GM12878 (cell line): Measurements from ENCODE around the gene SKIC8. TPM values are rescaled to one million over a fixed set of nuclear protein-coding genes. Genes with fewer than 3 reads are reported as not detected.
A peak's percentile ranks its signal among the peaks of the same experiment; 100 is the strongest.

Experiments used
- ATAC-seq: fragments of 200-7000 bp; cut with Tn5 transposase; 3 replicates; pipeline ENCODE4 v1.9.1; 2020; ENCODE audit warnings: mild to moderate bottlenecking, moderate library complexity
- BruUV-seq: library from RNA; stranded (reverse); fragments of 400-500 nt; replicated peaks from 2 replicates; lab custom pipeline; 2021; lab: Mats Ljungman, UMichigan
- CTCF ChIA-PET: fragments of 300-600 bp; sonication (Branson Sonifier 250); formaldehyde crosslinking; extraction: SDS; loops from one replicate; lab custom pipeline; 2021; ENCODE audit warnings: inconsistent platforms; lab: Yijun Ruan, JAX
- POLR2A ChIA-PET: fragments of 350-600 bp; formaldehyde crosslinking; extraction: SDS; loops from one replicate; lab custom pipeline; 2021; ENCODE audit warnings: inconsistent platforms; lab: Charles Lee
- RAD21 ChIA-PET: fragments of 300-600 bp; sonication (Branson Sonifier 250); formaldehyde crosslinking; loops from one replicate; lab custom pipeline; 2023; ENCODE audit warnings: antibody characterized with exemption; ENCODE audit not compliant: unreplicated experiment; lab: Charles Lee
- SMC1A ChIA-PET: fragments of 300-600 bp; sonication (Branson Sonifier 250); formaldehyde crosslinking; loops from one replicate; lab custom pipeline; 2023; ENCODE audit not compliant: unreplicated experiment, uncharacterized antibody; lab: Charles Lee
- DNase-seq: peaks from one replicate; pipeline ENCODE4 v3.0.0-alpha.2; 2011; ENCODE audit warnings: low read depth, low spot score
- FAIRE-seq: peaks from 3 replicates; lab custom pipeline; 2011; peaks lifted over from hg19 to GRCh38; lab: Jason Lieb, UNC
- H2AFZ ChIP-seq: 2 replicates; pipeline ENCODE4 v1.6.0; 2011; ENCODE audit warnings: low read depth, low read length, control low read depth; ENCODE audit not compliant: control insufficient read depth
- H3K27ac ChIP-seq: 2 replicates; pipeline ENCODE4 v1.5.1; 2011; ENCODE audit warnings: control low read depth; ENCODE audit not compliant: control insufficient read depth, insufficient read depth
- H3K27me3 ChIP-seq, 2 experiments: replicated peaks in 1 of 2; 2 replicates each; pipeline versions ENCODE4 v1.6.0 to v1.6.1; 2011; ENCODE audit warnings: low read length in 1 of 2; ENCODE audit not compliant: control insufficient read depth in 2 of 2, insufficient read depth in 2 of 2
- H3K36me3 ChIP-seq, 2 experiments: 2 replicates each; pipeline ENCODE4 v1.5.1; 2011; ENCODE audit warnings: low read length in 1 of 2; ENCODE audit not compliant: control insufficient read depth in 2 of 2, insufficient read depth in 2 of 2
- H3K4me1 ChIP-seq: 2 replicates; pipeline ENCODE4 v1.6.1; 2011; ENCODE audit warnings: mild to moderate bottlenecking, low read length, moderate library complexity, mixed read lengths; ENCODE audit not compliant: control insufficient read depth, insufficient read depth
- H3K4me2 ChIP-seq: 2 replicates; pipeline ENCODE4 v1.6.0; 2011; ENCODE audit warnings: control low read depth; ENCODE audit not compliant: control insufficient read depth, insufficient read depth
- H3K4me3 ChIP-seq: fragments of 200-600 bp; sonication (generic); 2 replicates; pipeline ENCODE4 v1.5.1; 2016
- H3K79me2 ChIP-seq: 2 replicates; pipeline ENCODE4 v1.6.0; 2011; ENCODE audit warnings: low read length; ENCODE audit not compliant: control insufficient read depth, insufficient read depth
- H3K9ac ChIP-seq: 2 replicates; pipeline ENCODE4 v1.8.0; 2011; ENCODE audit warnings: low read length, control low read depth, mixed read lengths; ENCODE audit not compliant: control insufficient read depth, insufficient read depth
- H3K9me3 ChIP-seq: replicated peaks from 3 replicates; pipeline ENCODE4 v1.5.1; 2011; ENCODE audit warnings: mild to moderate bottlenecking, low read length; ENCODE audit not compliant: control insufficient read depth, insufficient read depth
- H4K20me1 ChIP-seq: 2 replicates; pipeline ENCODE4 v1.6.0; 2011; ENCODE audit not compliant: control insufficient read depth, insufficient read depth
- IKZF1 ChIP-seq: fragments of 450-650 bp; conservative IDR thresholded peaks from 2 replicates; pipeline ENCODE4 v1.6.1; 2017; ENCODE audit warnings: antibody characterized with exemption, mild to moderate bottlenecking
- IKZF2 ChIP-seq, 2 experiments: fragments of 450-650 bp; IDR thresholded peaks; 2 replicates each; pipeline ENCODE4 v1.6.1; 2017; ENCODE audit warnings: mild to moderate bottlenecking in 2 of 2, moderate library complexity in 2 of 2
- MLLT1 ChIP-seq: fragments of 450-650 bp; IDR thresholded peaks from 2 replicates; pipeline ENCODE4 v1.6.1; 2016; ENCODE audit warnings: mild to moderate bottlenecking
- WGBS: methylation state at CpG from one replicate; pipeline ENCODE4 v1.1.6; 2016; ENCODE audit warnings: low lambda C conversion rate; ENCODE audit not compliant: insufficient replicate concordance, insufficient coverage; ENCODE audit errors: missing lambda C conversion rate; 5-methylcytosine and 5-hydroxymethylcytosine counted together
- in situ Hi-C: fragments of 300-500 bp; cut with MboI; formaldehyde crosslinking; loops from 9 replicates; pipeline ENCODE4 v1.14.3; 2018; ENCODE audit warnings: mixed read lengths
- intact Hi-C: fragments of 100-400 bp; cut with micrococcal nuclease; formaldehyde crosslinking; loops from one replicate; pipeline ENCODE4 v1.14.2; 2022; ENCODE audit not compliant: unreplicated experiment
- polyA plus RNA-seq, 11 experiments: library from polyadenylated mRNA; depleted of rRNA in 4 of 11; unstranded in 6 of 11; stranded (reverse) in 5 of 11; fragments of >200 nt; fragmentation: Nextera tagmentation in 4 of 11; fragmentation: Illumina TruSeq in 1 of 11; extraction: Ambion mirVana in 4 of 11; extraction: Trizol in 1 of 11; gene quantifications; 1 replicate in 1 of 11; 2 replicates in 10 of 11; pipeline versions ENCODE4 v1.2.1 to v1.2.3, GENCODE V29; 2011 to 2016; ENCODE audit warnings: inconsistent platforms in 2 of 11, missing spikeins in 2 of 11, low read depth in 1 of 11
- small RNA-seq: library from RNA; depleted of rRNA; stranded (forward); fragments of <200 nt; gene quantifications from one replicate; pipeline ENCODE3, GENCODE V24; 2014
- total RNA-seq, 4 experiments: library from RNA; depleted of rRNA in 3 of 4; stranded (reverse); fragments of >200 nt in 3 of 4; fragmentation: Illumina TruSeq in 1 of 4; extraction: Trizol in 1 of 4; gene quantifications; 2 replicates each; pipeline versions ENCODE4 v1.2.1 to v1.2.3, GENCODE V29; 2013 to 2021
- TF ChIP-seq, protein P1 (sequence below): IDR thresholded peaks from 2 replicates; pipeline ENCODE4 v1.6.1; 2012; ENCODE audit warnings: improper control_type of control experiment, low read depth, low read length; ENCODE audit not compliant: insufficient replicate concordance

Gene SKIC8
- total and polyA plus RNA-seq, 10 of the 15 experiments (the other 5 are each of a cell fraction or from before 2014, with no cell fraction given) = 57.0 to 288 (median 128) TPM

GRCh38 chr15:78233496-78233895 lies 65.9 kb downstream of the SKIC8 start:
- POLR2A ChIA-PET = no interaction called here
- CTCF ChIA-PET = interaction anchor here (1.2 kb wide), 1 partner anchor 38 kb away, joined by 5 read pairs; no protein-coding TSS in a partner anchor
- H3K36me3 ChIP-seq = no peaks in the 10 kb centered on the region
- no peak overlapping the region; the same call in 1 of the 2 replicates for H3K9ac ChIP-seq
- SMC1A ChIA-PET = interaction anchor here (1.3 kb wide), 2 partner anchors 9 to 75 kb away, joined by 3 to 4 read pairs; no protein-coding TSS in a partner anchor
- no peak for ATAC-seq
- RAD21 ChIA-PET = interaction anchor here (1.7 kb wide), 1 partner anchor 38 kb away, joined by 7 read pairs; no protein-coding TSS in a partner anchor
- no peak overlapping the region for H2AFZ ChIP-seq
- intact Hi-C loops (no loop called here), in situ Hi-C loops (no loop called here)
- no peaks in the 10 kb centered on the region; a peak in 1 of 4 replicates for H3K27me3 ChIP-seq
- no peak overlapping the region for H3K4me3 ChIP-seq
- BruUV-seq = no TSS peak
- H3K27ac ChIP-seq = no peak overlapping the region
- FAIRE-seq = no peak
- no peaks in the 10 kb centered on the region for H4K20me1 ChIP-seq
- no peaks in the 10 kb centered on the region for H3K79me2 ChIP-seq
- TF ChIP-seq IKZF1 (no peak), MLLT1 (no peak), IKZF2 (IDR thresholded peaks at IDR 0.05) (no peak)
- TF ChIP-seq, protein P1, sequence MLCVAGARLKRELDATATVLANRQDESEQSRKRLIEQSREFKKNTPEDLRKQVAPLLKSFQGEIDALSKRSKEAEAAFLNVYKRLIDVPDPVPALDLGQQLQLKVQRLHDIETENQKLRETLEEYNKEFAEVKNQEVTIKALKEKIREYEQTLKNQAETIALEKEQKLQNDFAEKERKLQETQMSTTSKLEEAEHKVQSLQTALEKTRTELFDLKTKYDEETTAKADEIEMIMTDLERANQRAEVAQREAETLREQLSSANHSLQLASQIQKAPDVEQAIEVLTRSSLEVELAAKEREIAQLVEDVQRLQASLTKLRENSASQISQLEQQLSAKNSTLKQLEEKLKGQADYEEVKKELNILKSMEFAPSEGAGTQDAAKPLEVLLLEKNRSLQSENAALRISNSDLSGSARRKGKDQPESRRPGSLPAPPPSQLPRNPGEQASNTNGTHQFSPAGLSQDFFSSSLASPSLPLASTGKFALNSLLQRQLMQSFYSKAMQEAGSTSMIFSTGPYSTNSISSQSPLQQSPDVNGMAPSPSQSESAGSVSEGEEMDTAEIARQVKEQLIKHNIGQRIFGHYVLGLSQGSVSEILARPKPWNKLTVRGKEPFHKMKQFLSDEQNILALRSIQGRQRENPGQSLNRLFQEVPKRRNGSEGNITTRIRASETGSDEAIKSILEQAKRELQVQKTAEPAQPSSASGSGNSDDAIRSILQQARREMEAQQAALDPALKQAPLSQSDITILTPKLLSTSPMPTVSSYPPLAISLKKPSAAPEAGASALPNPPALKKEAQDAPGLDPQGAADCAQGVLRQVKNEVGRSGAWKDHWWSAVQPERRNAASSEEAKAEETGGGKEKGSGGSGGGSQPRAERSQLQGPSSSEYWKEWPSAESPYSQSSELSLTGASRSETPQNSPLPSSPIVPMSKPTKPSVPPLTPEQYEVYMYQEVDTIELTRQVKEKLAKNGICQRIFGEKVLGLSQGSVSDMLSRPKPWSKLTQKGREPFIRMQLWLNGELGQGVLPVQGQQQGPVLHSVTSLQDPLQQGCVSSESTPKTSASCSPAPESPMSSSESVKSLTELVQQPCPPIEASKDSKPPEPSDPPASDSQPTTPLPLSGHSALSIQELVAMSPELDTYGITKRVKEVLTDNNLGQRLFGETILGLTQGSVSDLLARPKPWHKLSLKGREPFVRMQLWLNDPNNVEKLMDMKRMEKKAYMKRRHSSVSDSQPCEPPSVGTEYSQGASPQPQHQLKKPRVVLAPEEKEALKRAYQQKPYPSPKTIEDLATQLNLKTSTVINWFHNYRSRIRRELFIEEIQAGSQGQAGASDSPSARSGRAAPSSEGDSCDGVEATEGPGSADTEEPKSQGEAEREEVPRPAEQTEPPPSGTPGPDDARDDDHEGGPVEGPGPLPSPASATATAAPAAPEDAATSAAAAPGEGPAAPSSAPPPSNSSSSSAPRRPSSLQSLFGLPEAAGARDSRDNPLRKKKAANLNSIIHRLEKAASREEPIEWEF = no peak
- TF ChIP-seq, all 136 proteins: peak for 0
- Histone ChIP-seq H3K4me1 (no peaks in the 10 kb centered on the region; the same call in 1 of the 2 replicates), H3K4me2 (no peak overlapping the region), H3K9me3 (no peaks in the 10 kb centered on the region)
- WGBS = 44% methylated on average over 11 of the region's 11 CpGs
- DNase-seq = no peak

Small RNA genes within 50 kb of the gene (small RNA-seq; reads per million reads assigned to genes)
- 0.62 reads per million, percentile 15 among the genes with 10 or more reads in this experiment for gene AC090607.5

Other genes with a start within 250 kb of the SKIC8 start
Only the 7 nearest of the 10 such genes appear.
- gene SH2D7, start 207.0 kb downstream of the SKIC8 start, total RNA-seq (2014; rRNA removed) = 0.06 TPM in 1 of 2 replicates, not detected in the other
- gene SH2D7, start 207.0 kb downstream of the SKIC8 start, total RNA-seq (2014; rRNA removed; fragmentation: Illumina TruSeq; extraction: Trizol) = not detected in 2 replicates
- 0.08 TPM in 1 of 2 replicates, not detected in the other for gene SH2D7, start 207.0 kb downstream of the SKIC8 start, total RNA-seq (2021)
- gene SH2D7, start 207.0 kb downstream of the SKIC8 start, polyA plus RNA-seq (2011; rRNA removed) = not detected in 2 replicates
- 0.04 TPM in 1 of 2 replicates, not detected in the other for gene SH2D7, start 207.0 kb downstream of the SKIC8 start, polyA plus RNA-seq (2014; fragmentation: Illumina TruSeq; extraction: Trizol)
- gene SH2D7, start 207.0 kb downstream of the SKIC8 start, polyA plus RNA-seq (2014; fragmentation: Nextera tagmentation; extraction: Ambion mirVana) = not detected
- not detected in 2 replicates for gene SH2D7, start 207.0 kb downstream of the SKIC8 start, polyA plus RNA-seq (2014; rRNA removed)
- not detected for gene SH2D7, start 207.0 kb downstream of the SKIC8 start, polyA plus RNA-seq (2016; fragmentation: Nextera tagmentation; extraction: Ambion mirVana)
- gene CIB2, start 168.2 kb downstream of the SKIC8 start, total RNA-seq (2014; rRNA removed) = 7.2 and 8.8 TPM in 2 replicates
- gene CIB2, start 168.2 kb downstream of the SKIC8 start, total RNA-seq (2014; rRNA removed; fragmentation: Illumina TruSeq; extraction: Trizol) = 5.9 and 6.8 TPM in 2 replicates
- gene CIB2, start 168.2 kb downstream of the SKIC8 start, total RNA-seq (2021) = 6.9 and 7.2 TPM in 2 replicates
- 7.4 and 11.7 TPM in 2 replicates for gene CIB2, start 168.2 kb downstream of the SKIC8 start, polyA plus RNA-seq (2011; rRNA removed)
- gene CIB2, start 168.2 kb downstream of the SKIC8 start, polyA plus RNA-seq (2014; fragmentation: Illumina TruSeq; extraction: Trizol) = 7.9 and 11.7 TPM in 2 replicates
- gene CIB2, start 168.2 kb downstream of the SKIC8 start, polyA plus RNA-seq (2014; fragmentation: Nextera tagmentation; extraction: Ambion mirVana) = 1 to 10 TPM in 1 of 2 experiments, under 1 TPM in 1; 0.56 to 1.6 TPM
- gene CIB2, start 168.2 kb downstream of the SKIC8 start, polyA plus RNA-seq (2014; rRNA removed) = 7.2 and 8.2 TPM in 2 replicates
- 10 to 100 TPM in 1 of 2 experiments, 1 to 10 TPM in 1; 1.5 to 12.1 TPM for gene CIB2, start 168.2 kb downstream of the SKIC8 start, polyA plus RNA-seq (2016; fragmentation: Nextera tagmentation; extraction: Ambion mirVana)
- 83.9 and 99.1 TPM in 2 replicates for gene IDH3A, start 150.2 kb downstream of the SKIC8 start, total RNA-seq (2014; rRNA removed)
- gene IDH3A, start 150.2 kb downstream of the SKIC8 start, total RNA-seq (2014; rRNA removed; fragmentation: Illumina TruSeq; extraction: Trizol) = 105 and 121 TPM in 2 replicates
- gene IDH3A, start 150.2 kb downstream of the SKIC8 start, total RNA-seq (2021) = 175 and 193 TPM in 2 replicates
- gene IDH3A, start 150.2 kb downstream of the SKIC8 start, polyA plus RNA-seq (2011; rRNA removed) = 238 and 315 TPM in 2 replicates
- 173 and 178 TPM in 2 replicates for gene IDH3A, start 150.2 kb downstream of the SKIC8 start, polyA plus RNA-seq (2014; fragmentation: Illumina TruSeq; extraction: Trizol)
- 100 to 1,000 TPM; 197 to 231 TPM for gene IDH3A, start 150.2 kb downstream of the SKIC8 start, polyA plus RNA-seq (2014; fragmentation: Nextera tagmentation; extraction: Ambion mirVana)
- 123 and 125 TPM in 2 replicates for gene IDH3A, start 150.2 kb downstream of the SKIC8 start, polyA plus RNA-seq (2014; rRNA removed)
- gene IDH3A, start 150.2 kb downstream of the SKIC8 start, polyA plus RNA-seq (2016; fragmentation: Nextera tagmentation; extraction: Ambion mirVana) = 100 to 1,000 TPM; 245 to 254 TPM
- gene ACSBG1, start 65.0 kb downstream of the SKIC8 start, total RNA-seq (2014; rRNA removed) = 0.45 and 0.54 TPM in 2 replicates
- gene ACSBG1, start 65.0 kb downstream of the SKIC8 start, total RNA-seq (2014; rRNA removed; fragmentation: Illumina TruSeq; extraction: Trizol) = 0.32 and 0.36 TPM in 2 replicates
- 0.49 and 1.1 TPM in 2 replicates for gene ACSBG1, start 65.0 kb downstream of the SKIC8 start, total RNA-seq (2021)
- 0.45 and 0.60 TPM in 2 replicates for gene ACSBG1, start 65.0 kb downstream of the SKIC8 start, polyA plus RNA-seq (2011; rRNA removed)
- 0.75 and 2.5 TPM in 2 replicates for gene ACSBG1, start 65.0 kb downstream of the SKIC8 start, polyA plus RNA-seq (2014; fragmentation: Illumina TruSeq; extraction: Trizol)
- under 1 TPM; 0.11 to 0.19 TPM for gene ACSBG1, start 65.0 kb downstream of the SKIC8 start, polyA plus RNA-seq (2014; fragmentation: Nextera tagmentation; extraction: Ambion mirVana)
- 0.33 and 0.88 TPM in 2 replicates for gene ACSBG1, start 65.0 kb downstream of the SKIC8 start, polyA plus RNA-seq (2014; rRNA removed)
- gene ACSBG1, start 65.0 kb downstream of the SKIC8 start, polyA plus RNA-seq (2016; fragmentation: Nextera tagmentation; extraction: Ambion mirVana) = under 1 TPM; 0.39 to 0.71 TPM
- 4.6 and 4.7 TPM in 2 replicates for gene DNAJA4, start 35.0 kb downstream of the SKIC8 start, total RNA-seq (2014; rRNA removed)
- 3.7 TPM in 2 replicates for gene DNAJA4, start 35.0 kb downstream of the SKIC8 start, total RNA-seq (2014; rRNA removed; fragmentation: Illumina TruSeq; extraction: Trizol)
- 5.9 and 6.4 TPM in 2 replicates for gene DNAJA4, start 35.0 kb downstream of the SKIC8 start, total RNA-seq (2021)
- gene DNAJA4, start 35.0 kb downstream of the SKIC8 start, polyA plus RNA-seq (2011; rRNA removed) = 0.01 and 0.07 TPM in 2 replicates
- gene DNAJA4, start 35.0 kb downstream of the SKIC8 start, polyA plus RNA-seq (2014; fragmentation: Illumina TruSeq; extraction: Trizol) = 7.2 and 8.5 TPM in 2 replicates
- gene DNAJA4, start 35.0 kb downstream of the SKIC8 start, polyA plus RNA-seq (2014; fragmentation: Nextera tagmentation; extraction: Ambion mirVana) = 1 to 10 TPM; 1.2 to 2.2 TPM
- 9.8 and 10.4 TPM in 2 replicates for gene DNAJA4, start 35.0 kb downstream of the SKIC8 start, polyA plus RNA-seq (2014; rRNA removed)
- gene DNAJA4, start 35.0 kb downstream of the SKIC8 start, polyA plus RNA-seq (2016; fragmentation: Nextera tagmentation; extraction: Ambion mirVana) = 1 to 10 TPM; 3.7 to 4.4 TPM
- not detected in 2 replicates for gene CRABP1, start 40.7 kb upstream of the SKIC8 start, total RNA-seq (2014; rRNA removed)
- gene CRABP1, start 40.7 kb upstream of the SKIC8 start, total RNA-seq (2014; rRNA removed; fragmentation: Illumina TruSeq; extraction: Trizol) = not detected in 2 replicates
- gene CRABP1, start 40.7 kb upstream of the SKIC8 start, total RNA-seq (2021) = 0.37 and 0.41 TPM in 2 replicates
- gene CRABP1, start 40.7 kb upstream of the SKIC8 start, polyA plus RNA-seq (2011; rRNA removed) = not detected in 2 replicates
- gene CRABP1, start 40.7 kb upstream of the SKIC8 start, polyA plus RNA-seq (2014; fragmentation: Illumina TruSeq; extraction: Trizol) = not detected in 2 replicates
- not detected for gene CRABP1, start 40.7 kb upstream of the SKIC8 start, polyA plus RNA-seq (2014; fragmentation: Nextera tagmentation; extraction: Ambion mirVana)
- not detected in 2 replicates for gene CRABP1, start 40.7 kb upstream of the SKIC8 start, polyA plus RNA-seq (2014; rRNA removed)
- gene CRABP1, start 40.7 kb upstream of the SKIC8 start, polyA plus RNA-seq (2016; fragmentation: Nextera tagmentation; extraction: Ambion mirVana) = under 1 TPM in 1 of 2 experiments, not detected in 1; 0.21 TPM
- 22.8 and 23.0 TPM in 2 replicates for gene IREB2, start 138.6 kb upstream of the SKIC8 start, total RNA-seq (2014; rRNA removed)
- 25.8 and 30.0 TPM in 2 replicates for gene IREB2, start 138.6 kb upstream of the SKIC8 start, total RNA-seq (2014; rRNA removed; fragmentation: Illumina TruSeq; extraction: Trizol)
- gene IREB2, start 138.6 kb upstream of the SKIC8 start, total RNA-seq (2021) = 51.3 and 52.4 TPM in 2 replicates
- gene IREB2, start 138.6 kb upstream of the SKIC8 start, polyA plus RNA-seq (2011; rRNA removed) = 35.7 and 49.6 TPM in 2 replicates
- 34.9 and 48.1 TPM in 2 replicates for gene IREB2, start 138.6 kb upstream of the SKIC8 start, polyA plus RNA-seq (2014; fragmentation: Illumina TruSeq; extraction: Trizol)
- 10 to 100 TPM; 13.0 to 13.9 TPM for gene IREB2, start 138.6 kb upstream of the SKIC8 start, polyA plus RNA-seq (2014; fragmentation: Nextera tagmentation; extraction: Ambion mirVana)
- 21.9 and 23.1 TPM in 2 replicates for gene IREB2, start 138.6 kb upstream of the SKIC8 start, polyA plus RNA-seq (2014; rRNA removed)
- gene IREB2, start 138.6 kb upstream of the SKIC8 start, polyA plus RNA-seq (2016; fragmentation: Nextera tagmentation; extraction: Ambion mirVana) = 10 to 100 TPM; 21.9 to 25.8 TPM